Pancreas (tissue), 10 donors: ENCODE data around the gene KIAA1671. TPM values are rescaled to one million over a fixed set of nuclear protein-coding genes. Genes with fewer than 3 reads are reported as not detected.

Experiments
- ATAC-seq, 4 donors: fragments of 200-7000 bp; cut with Tn5 transposase; one replicate each; pipeline versions ENCODE4 v1.8.0 to v1.9.1; 2020; ENCODE audit warnings: mild to moderate bottlenecking in 4 of 4, moderate library complexity in 4 of 4
- DNase-seq, 6 donors: peaks; one replicate each; pipeline ENCODE4 v3.0.0-alpha.2; 2020
- FAIRE-seq: peaks from 2 replicates; lab custom pipeline; 2012; peaks lifted over from hg19 to GRCh38; lab: Jason Lieb, UNC
- H3K27ac ChIP-seq, 4 donors: fragments of 200-600 bp; sonication (generic); 1 replicate in 3 of 4; 2 replicates in 1 of 4; pipeline versions ENCODE4 v1.5.0 to v1.8.0; 2020
- H3K27me3 ChIP-seq, 4 donors: fragments of 200-600 bp; one replicate each; pipeline ENCODE4 v1.8.0; 2021
- H3K36me3 ChIP-seq, 3 donors: fragments of 200-600 bp; sonication (generic) in 1 of 3; one replicate each; pipeline versions ENCODE4 v1.5.0 to v1.8.0; 2020 to 2021
- H3K4me1 ChIP-seq, 3 donors: fragments of 200-600 bp; one replicate each; pipeline ENCODE4 v1.8.0; 2021
- H3K4me3 ChIP-seq, 4 donors: fragments of 200-600 bp; sonication (generic) in 2 of 4; one replicate each; pipeline versions ENCODE4 v1.5.0 to v1.8.0; 2020 to 2021
- H3K9me3 ChIP-seq, 4 donors: fragments of 200-600 bp; one replicate each; pipeline ENCODE4 v1.8.0; 2021
- CTCF ChIP-seq, 4 donors: fragments of 200-600 bp; sonication (generic) in 3 of 4; IDR thresholded peaks; one replicate each; pipeline versions ENCODE4 v1.5.0 to v1.8.0; 2021; ENCODE audit warnings: antibody characterized with exemption in 4 of 4
- WGBS, 2 donors: extraction: QIAGEN DNeasy Blood & Tissue Kit; methylation state at CpG; one replicate each; pipeline ENCODE4 v1.1.7; 2013; 5-methylcytosine and 5-hydroxymethylcytosine counted together
- intact Hi-C, 3 donors: fragments of 100-400 bp; cut with DNase I; formaldehyde crosslinking; loops; one replicate each; pipeline versions ENCODE4 v1.11.1 to v1.14.2; 2022
- polyA plus RNA-seq, 2 donors: library from polyadenylated mRNA; stranded (reverse); fragments of 200-250 nt; gene quantifications; one replicate each; pipeline ENCODE4 v1.2.3, GENCODE V29; 2013
- total RNA-seq, 6 donors: library from RNA; stranded (reverse); fragmentation: NEBNext Ultra II Directional in 4 of 6; extraction: Animal tissue kit (Norgen Biotek cat#: 25700) in 4 of 6; gene quantifications; one replicate each; pipeline versions ENCODE4 v1.2.1 to v1.2.4, GENCODE V29; 2021 to 2023
- donor health status: healthy with polysubstance abuse.
- donor health status: DM: no; HTN: no; CAD: no; lungs with moderate emphysema.
- donor health status: DM: no; HTN: no; CAD: no.
- donor health status: control.
- donor health status: control.
- donor health status: Bipolar disorder and iron deficiency.
- donor health status: DM: yes; HTN: yes; CAD: no.
- donor health status: DM: no; HTN: no; CAD: no.
- donor health status: DM: no; HTN: no; CAD: no.
- donor health status: DM: yes; HTN: yes; CAD: no.

Gene KIAA1671
- total and polyA plus RNA-seq, 8 donors, result 8.3 to 28.8 (median 19.0) TPM

- no peak for FAIRE-seq
- peaks cover 0 to 4% (median 0%) of the 10 kb centered on the region in 3 donors for H3K36me3 ChIP-seq
- intact Hi-C loops, result no loop called here
Measured at GRCh38 chr22:25120093-25120561, 167.6 kb downstream of the KIAA1671 start.

GRCh38 chr22:25120761-25121212, 168.3 kb downstream of the KIAA1671 start:
- H3K4me1 ChIP-seq, result peaks cover 3 to 20% (median 19%) of the 10 kb centered on the region in 3 donors
- H3K36me3 ChIP-seq, result peaks cover 0 to 4% (median 0%) of the 10 kb centered on the region in 3 donors
- intact Hi-C loops, result no loop called here
- FAIRE-seq (no peak), ATAC-seq (peak; percentile 58 to 82 (median 76)), DNase-seq (peak in 3 of 6 donors; percentile 38 to 57 (median 50))
- 54 to 60% methylated on average over 12 of the region's 12 CpGs for WGBS, 2 donors
- no peak for TF ChIP-seq CTCF (IDR thresholded peaks at IDR 0.05)
- H3K9me3 ChIP-seq, result no peaks in the 10 kb centered on the region
- H3K4me3 ChIP-seq, result no peak overlapping the region
- H3K27ac ChIP-seq, result peak overlapping the region; percentile 73 to 93 (median 82)
- no peaks in the 10 kb centered on the region for H3K27me3 ChIP-seq

More at GRCh38 chr22:25120093-25120561, 167.6 kb downstream of the KIAA1671 start:
- no peak overlapping the region for H3K4me3 ChIP-seq
- peak overlapping the region; percentile 73 to 93 (median 82) for H3K27ac ChIP-seq
- peaks cover 0 to 22% (median 20%) of the 10 kb centered on the region in 3 donors for H3K4me1 ChIP-seq
- no peaks in the 10 kb centered on the region for H3K27me3 ChIP-seq
- DNase-seq, result peak; percentile 66 to 79 (median 70)
- ATAC-seq, result peak; percentile 81 to 91 (median 90)
- TF ChIP-seq CTCF (IDR thresholded peaks at IDR 0.05), result no peak
- no peaks in the 10 kb centered on the region for H3K9me3 ChIP-seq
- 11 to 20% methylated on average over 3 of the region's 3 CpGs for WGBS, 2 donors

- no peak for TF ChIP-seq CTCF (IDR thresholded peaks at IDR 0.05)
- DNase-seq (no peak), FAIRE-seq (no peak), ATAC-seq (no peak)
- intact Hi-C loops, result no loop called here
- Histone ChIP-seq H3K27me3 (no peaks in the 10 kb centered on the region), H3K4me3 (no peak overlapping the region), H3K27ac (peak overlapping the region; percentile 73 to 93 (median 82)), H3K36me3 (peaks cover 0 to 4% (median 0%) of the 10 kb centered on the region in 3 donors), H3K9me3 (no peaks in the 10 kb centered on the region), H3K4me1 (peaks cover 7 to 20% (median 19%) of the 10 kb centered on the region in 3 donors)
- 88 to 89% methylated on average over 14 of the region's 14 CpGs for WGBS, 2 donors
Measured at GRCh38 chr22:25122136-25122764, 169.7 kb downstream of the KIAA1671 start.

- peaks cover 7 to 20% (median 19%) of the 10 kb centered on the region in 3 donors for H3K4me1 ChIP-seq
- H3K36me3 ChIP-seq, result peaks cover 0 to 4% (median 0%) of the 10 kb centered on the region in 3 donors
- DNase-seq (no peak), ATAC-seq (no peak), FAIRE-seq (no peak)
- TF ChIP-seq CTCF (IDR thresholded peaks at IDR 0.05), result no peak
- no peaks in the 10 kb centered on the region for H3K27me3 ChIP-seq
- no peak overlapping the region for H3K4me3 ChIP-seq
- intact Hi-C loops, result no loop called here
- peak overlapping the region in 1 of 4 donors; percentile 3 for H3K27ac ChIP-seq
- WGBS, 2 donors, result 90 to 92% methylated on average over 3 of the region's 3 CpGs
- H3K9me3 ChIP-seq, result no peaks in the 10 kb centered on the region
Measured at GRCh38 chr22:25123677-25124076, 171.2 kb downstream of the KIAA1671 start.
